K562 (cell line): ENCODE measurements around the gene GLRX2. TPM values are rescaled to one million over a fixed set of nuclear protein-coding genes. Genes with fewer than 3 reads are reported as not detected.

Experiments used
- FOXK2 ChIP-seq, 2 experiments: fragments of 450-650 bp; IDR thresholded peaks in 1 of 2; conservative IDR thresholded peaks in 1 of 2; 2 replicates each; pipeline ENCODE4 v1.6.1; 2016; ENCODE audit warnings: low read depth in 2 of 2, mild to moderate bottlenecking in 1 of 2
- GABPB2 ChIP-seq: fragments of 250-450 bp; sonication (Bioruptor Pico); conservative IDR thresholded peaks from 2 replicates; pipeline ENCODE4 v1.5.1; 2021; ENCODE audit warnings: mild to moderate bottlenecking
- HDAC6 ChIP-seq: IDR thresholded peaks from 2 replicates; pipeline ENCODE4 v1.6.1; 2012; ENCODE audit warnings: low read depth, mild to moderate bottlenecking, control low read depth, inconsistent platforms, low read length, moderate library complexity
- KDM4B ChIP-seq, 2 experiments: fragments of 450-650 bp in 1 of 2; sonication (generic) in 1 of 2; IDR thresholded peaks; 2 replicates each; pipeline ENCODE4 v1.6.1; 2016 to 2017; ENCODE audit warnings: borderline replicate concordance in 2 of 2, antibody characterized with exemption in 1 of 2, low read depth in 1 of 2, mild to moderate bottlenecking in 1 of 2
- NUFIP1 ChIP-seq: fragments of 450-650 bp; IDR thresholded peaks from 2 replicates; pipeline ENCODE4 v1.6.1; 2018; ENCODE audit not compliant: partially characterized antibody
- PTTG1 ChIP-seq: fragments of 450-650 bp; IDR thresholded peaks from 2 replicates; pipeline ENCODE4 v1.6.1; 2016; ENCODE audit warnings: low read depth, mild to moderate bottlenecking, missing genetic modification characterization, missing compliant biosample characterization
- RFX5 ChIP-seq: IDR thresholded peaks from 2 replicates; pipeline ENCODE4 v1.6.1; 2011; ENCODE audit warnings: low read depth, mild to moderate bottlenecking, improper control_type of control experiment, low read length
- SRF ChIP-seq, 2 experiments: fragments of 250-450, 450-650 bp in 1 of 2; sonication (Bioruptor Pico) in 1 of 2; sonication (generic) in 1 of 2; formaldehyde crosslinking; IDR thresholded peaks; 2 replicates each; pipeline versions ENCODE4 v1.5.0 to v1.5.1; 2020 to 2022; ENCODE audit warnings: mild to moderate bottlenecking in 1 of 2, missing genetic modification reagents in 1 of 2
- TFAM ChIP-seq: fragments of 250-450 bp; sonication (Bioruptor Pico); conservative IDR thresholded peaks from 2 replicates; pipeline ENCODE4 v1.5.0; 2021; ENCODE audit warnings: mild to moderate bottlenecking, moderate library complexity
- ZNF408 ChIP-seq: fragments of 250-450 bp; sonication (Bioruptor Pico); IDR thresholded peaks from 2 replicates; pipeline ENCODE4 v1.4.0; 2020; ENCODE audit warnings: low read depth, mild to moderate bottlenecking, moderate library complexity
- ZNF668 ChIP-seq: fragments of 250-450 bp; sonication (Bioruptor Pico); IDR thresholded peaks from 2 replicates; pipeline ENCODE4 v1.8.0; 2022; ENCODE audit warnings: mild to moderate bottlenecking, inconsistent platforms
- polyA plus RNA-seq, 8 experiments: library from polyadenylated mRNA; depleted of rRNA in 4 of 8; stranded (reverse) in 5 of 8; unstranded in 3 of 8; fragments of >200 nt; fragmentation: Nextera tagmentation in 2 of 8; fragmentation: Illumina TruSeq in 1 of 8; extraction: Ambion mirVana in 2 of 8; extraction: Trizol in 1 of 8; gene quantifications; 2 replicates each; pipeline versions ENCODE4 v1.2.1 to v1.2.3, GENCODE V29; 2011 to 2014; ENCODE audit warnings: inconsistent platforms in 1 of 8, missing spikeins in 1 of 8
- total RNA-seq, 7 experiments: library from RNA; depleted of rRNA in 6 of 7; stranded (reverse); fragments of >200 nt in 6 of 7; fragmentation: Illumina TruSeq in 2 of 7; extraction: Trizol in 2 of 7; gene quantifications; 2 replicates each; pipeline versions ENCODE4 v1.2.1 to v1.2.3, GENCODE V29; 2011 to 2021; ENCODE audit warnings: low replicate concordance in 1 of 7
- TF ChIP-seq, protein P1 (sequence below), 2 experiments: fragments of 150-350 bp in 1 of 2; IDR thresholded peaks; 2 replicates each; pipeline ENCODE4 v1.6.1; 2012 to 2016; ENCODE audit warnings: low read depth in 2 of 2, low read length in 2 of 2, mild to moderate bottlenecking in 1 of 2, moderate library complexity in 1 of 2
- TF ChIP-seq, protein P2 (sequence below): fragments of 450-650 bp; formaldehyde crosslinking; IDR thresholded peaks from 2 replicates; pipeline ENCODE4 v1.4.0; 2020; ENCODE audit warnings: mild to moderate bottlenecking, moderate library complexity
- TF ChIP-seq, protein P3 (sequence below): fragments of 250-450 bp; sonication (Bioruptor Pico); IDR thresholded peaks from 2 replicates; pipeline ENCODE4 v1.8.0; 2022; ENCODE audit warnings: moderate library complexity, mild to moderate bottlenecking, inconsistent platforms
- TF ChIP-seq, protein P4 (sequence below): sonication (generic); formaldehyde crosslinking; IDR thresholded peaks from 2 replicates; pipeline ENCODE4 v1.8.1; 2022; ENCODE audit warnings: missing genetic modification reagents

GLRX2 gene
- total and polyA plus RNA-seq, 9 of the 15 experiments (the other 6 are each of a cell fraction or from before 2014, with no cell fraction given) = 13.3 to 82.6 (median 55.1) TPM

DNA sequence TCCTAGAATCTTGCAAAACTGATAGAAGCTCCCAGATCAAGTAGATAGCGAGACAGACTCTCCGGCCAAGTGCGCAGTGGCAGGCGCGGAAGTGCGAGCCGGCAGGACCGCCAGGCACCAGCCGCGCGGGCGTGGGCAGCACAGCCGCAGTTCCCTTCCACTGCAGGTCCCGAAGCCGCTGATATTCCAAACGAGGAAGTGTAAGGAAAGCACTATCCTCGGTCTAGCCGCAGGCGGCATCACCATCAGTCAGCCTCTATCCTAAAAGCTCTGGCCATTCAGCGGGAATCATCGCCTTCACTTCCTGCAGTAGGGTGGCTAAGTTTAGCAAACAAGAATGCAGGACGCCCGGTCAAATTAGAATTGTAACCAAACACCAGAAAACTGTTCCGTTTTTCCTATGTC, 710 bp downstream of the GLRX2 start (continued):
- TF ChIP-seq HDAC6 = no peak
- TF ChIP-seq TFAM = no peak
- TF ChIP-seq NUFIP1 = no peak
- TF ChIP-seq RFX5 = no peak
- TF ChIP-seq PTTG1 (tag) = no peak
- TF ChIP-seq KDM4B (IDR thresholded peaks at IDR 0.05; ENCODE audit: borderline replicate concordance in 2 of 2, low read depth in 1 of 2) = no peak
- no peak for TF ChIP-seq ZNF668 (CRISPR knock-in tag)
- TF ChIP-seq SRF (CRISPR knock-in tag; IDR thresholded peaks at IDR 0.05) = no peak
- TF ChIP-seq, protein P1, sequence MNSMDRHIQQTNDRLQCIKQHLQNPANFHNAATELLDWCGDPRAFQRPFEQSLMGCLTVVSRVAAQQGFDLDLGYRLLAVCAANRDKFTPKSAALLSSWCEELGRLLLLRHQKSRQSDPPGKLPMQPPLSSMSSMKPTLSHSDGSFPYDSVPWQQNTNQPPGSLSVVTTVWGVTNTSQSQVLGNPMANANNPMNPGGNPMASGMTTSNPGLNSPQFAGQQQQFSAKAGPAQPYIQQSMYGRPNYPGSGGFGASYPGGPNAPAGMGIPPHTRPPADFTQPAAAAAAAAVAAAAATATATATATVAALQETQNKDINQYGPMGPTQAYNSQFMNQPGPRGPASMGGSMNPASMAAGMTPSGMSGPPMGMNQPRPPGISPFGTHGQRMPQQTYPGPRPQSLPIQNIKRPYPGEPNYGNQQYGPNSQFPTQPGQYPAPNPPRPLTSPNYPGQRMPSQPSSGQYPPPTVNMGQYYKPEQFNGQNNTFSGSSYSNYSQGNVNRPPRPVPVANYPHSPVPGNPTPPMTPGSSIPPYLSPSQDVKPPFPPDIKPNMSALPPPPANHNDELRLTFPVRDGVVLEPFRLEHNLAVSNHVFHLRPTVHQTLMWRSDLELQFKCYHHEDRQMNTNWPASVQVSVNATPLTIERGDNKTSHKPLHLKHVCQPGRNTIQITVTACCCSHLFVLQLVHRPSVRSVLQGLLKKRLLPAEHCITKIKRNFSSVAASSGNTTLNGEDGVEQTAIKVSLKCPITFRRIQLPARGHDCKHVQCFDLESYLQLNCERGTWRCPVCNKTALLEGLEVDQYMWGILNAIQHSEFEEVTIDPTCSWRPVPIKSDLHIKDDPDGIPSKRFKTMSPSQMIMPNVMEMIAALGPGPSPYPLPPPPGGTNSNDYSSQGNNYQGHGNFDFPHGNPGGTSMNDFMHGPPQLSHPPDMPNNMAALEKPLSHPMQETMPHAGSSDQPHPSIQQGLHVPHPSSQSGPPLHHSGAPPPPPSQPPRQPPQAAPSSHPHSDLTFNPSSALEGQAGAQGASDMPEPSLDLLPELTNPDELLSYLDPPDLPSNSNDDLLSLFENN (IDR thresholded peaks at IDR 0.05; ENCODE audit: low read depth in 2 of 2, low read length in 2 of 2) = no peak
- TF ChIP-seq ZNF408 (CRISPR knock-in tag) = no peak
- TF ChIP-seq GABPB2 (CRISPR knock-in tag) = no peak
- TF ChIP-seq, protein P2, sequence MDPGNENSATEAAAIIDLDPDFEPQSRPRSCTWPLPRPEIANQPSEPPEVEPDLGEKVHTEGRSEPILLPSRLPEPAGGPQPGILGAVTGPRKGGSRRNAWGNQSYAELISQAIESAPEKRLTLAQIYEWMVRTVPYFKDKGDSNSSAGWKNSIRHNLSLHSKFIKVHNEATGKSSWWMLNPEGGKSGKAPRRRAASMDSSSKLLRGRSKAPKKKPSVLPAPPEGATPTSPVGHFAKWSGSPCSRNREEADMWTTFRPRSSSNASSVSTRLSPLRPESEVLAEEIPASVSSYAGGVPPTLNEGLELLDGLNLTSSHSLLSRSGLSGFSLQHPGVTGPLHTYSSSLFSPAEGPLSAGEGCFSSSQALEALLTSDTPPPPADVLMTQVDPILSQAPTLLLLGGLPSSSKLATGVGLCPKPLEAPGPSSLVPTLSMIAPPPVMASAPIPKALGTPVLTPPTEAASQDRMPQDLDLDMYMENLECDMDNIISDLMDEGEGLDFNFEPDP (CRISPR knock-in tag) = no peak
- TF ChIP-seq, protein P3, sequence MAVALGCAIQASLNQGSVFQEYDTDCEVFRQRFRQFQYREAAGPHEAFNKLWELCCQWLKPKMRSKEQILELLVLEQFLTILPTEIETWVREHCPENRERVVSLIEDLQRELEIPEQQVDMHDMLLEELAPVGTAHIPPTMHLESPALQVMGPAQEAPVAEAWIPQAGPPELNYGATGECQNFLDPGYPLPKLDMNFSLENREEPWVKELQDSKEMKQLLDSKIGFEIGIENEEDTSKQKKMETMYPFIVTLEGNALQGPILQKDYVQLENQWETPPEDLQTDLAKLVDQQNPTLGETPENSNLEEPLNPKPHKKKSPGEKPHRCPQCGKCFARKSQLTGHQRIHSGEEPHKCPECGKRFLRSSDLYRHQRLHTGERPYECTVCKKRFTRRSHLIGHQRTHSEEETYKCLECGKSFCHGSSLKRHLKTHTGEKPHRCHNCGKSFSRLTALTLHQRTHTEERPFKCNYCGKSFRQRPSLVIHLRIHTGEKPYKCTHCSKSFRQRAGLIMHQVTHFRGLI (CRISPR knock-in tag) = no peak
- TF ChIP-seq, protein P4, sequence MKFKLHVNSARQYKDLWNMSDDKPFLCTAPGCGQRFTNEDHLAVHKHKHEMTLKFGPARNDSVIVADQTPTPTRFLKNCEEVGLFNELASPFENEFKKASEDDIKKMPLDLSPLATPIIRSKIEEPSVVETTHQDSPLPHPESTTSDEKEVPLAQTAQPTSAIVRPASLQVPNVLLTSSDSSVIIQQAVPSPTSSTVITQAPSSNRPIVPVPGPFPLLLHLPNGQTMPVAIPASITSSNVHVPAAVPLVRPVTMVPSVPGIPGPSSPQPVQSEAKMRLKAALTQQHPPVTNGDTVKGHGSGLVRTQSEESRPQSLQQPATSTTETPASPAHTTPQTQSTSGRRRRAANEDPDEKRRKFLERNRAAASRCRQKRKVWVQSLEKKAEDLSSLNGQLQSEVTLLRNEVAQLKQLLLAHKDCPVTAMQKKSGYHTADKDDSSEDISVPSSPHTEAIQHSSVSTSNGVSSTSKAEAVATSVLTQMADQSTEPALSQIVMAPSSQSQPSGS (CRISPR knock-in tag) = no peak
- TF ChIP-seq FOXK2 (conservative IDR thresholded peaks at IDR 0.05 in 1 of 2, IDR thresholded peaks at IDR 0.05 in 1 of 2; ENCODE audit: low read depth in 2 of 2) = no peak
